ENCODE data around the gene HDAC4. TPM values are rescaled to one million over a fixed set of nuclear protein-coding genes. Genes with fewer than 3 reads are reported as not detected.

Gene HDAC4
- total and polyA plus RNA-seq, 4 donors: 2.9 to 37.2 (median 4.4) TPM

DNA sequence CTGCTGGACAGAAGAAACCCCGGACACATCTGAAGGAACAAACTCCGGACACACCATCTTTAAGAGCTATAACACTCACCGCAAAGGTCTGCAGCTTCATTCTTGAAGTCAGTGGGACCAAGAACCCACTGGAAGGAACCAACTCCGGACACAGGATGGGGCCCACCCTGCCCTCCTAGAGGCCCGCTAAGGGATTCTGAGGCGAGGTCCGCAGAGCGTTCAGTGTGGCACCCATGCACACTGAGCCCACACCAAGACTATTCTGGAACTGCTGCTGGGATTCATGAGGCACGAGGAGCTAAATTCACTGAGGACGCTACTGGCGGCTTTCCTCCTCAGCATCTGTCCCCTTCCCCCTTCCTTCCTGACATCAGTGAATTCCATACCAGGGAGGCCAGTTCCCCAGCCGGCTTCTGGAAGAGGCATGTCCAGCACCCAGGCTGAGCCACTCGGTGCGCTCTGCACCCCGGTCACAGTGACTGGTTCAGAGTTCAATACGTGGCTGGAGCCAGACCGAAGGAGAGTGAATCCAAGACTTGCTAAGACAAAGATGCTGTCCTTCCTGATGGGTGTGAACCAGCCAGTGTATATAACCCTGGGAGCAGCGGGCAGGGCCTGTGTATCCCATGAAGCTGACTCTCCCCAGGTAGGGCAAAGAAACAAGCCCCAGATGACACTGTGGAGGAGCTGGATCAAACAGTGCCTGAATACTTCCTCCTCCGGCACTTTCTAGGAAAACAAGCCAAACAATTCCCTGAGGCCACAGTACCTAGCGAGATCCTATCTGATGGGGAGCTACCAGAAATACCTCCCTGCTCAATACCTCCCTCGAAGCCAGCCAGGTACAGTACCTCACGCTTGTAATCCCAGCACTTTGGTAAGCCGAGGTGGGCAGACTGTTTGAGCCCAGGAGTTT, 11.1 kb downstream of the HDAC4 start:
- no peaks in the 10 kb centered on the region for H3K36me3 ChIP-seq (ENCODE audit: control insufficient read depth in 4 of 4, insufficient read depth in 3 of 4, low read depth in 1 of 4, low read length in 3 of 4)

GRCh38 chr2:239388236-239389151, 12.3 kb downstream of the HDAC4 start:
- Histone ChIP-seq H3K4me1 (ENCODE audit: control insufficient read depth in 4 of 4, insufficient read depth in 4 of 4, low read length in 3 of 4) (peaks cover 0 to 7% (median 4%) of the 10 kb centered on the region in 4 donors), H3K9me3 (ENCODE audit: control insufficient read depth in 4 of 4, low read length in 3 of 4) (no peaks in the 10 kb centered on the region), H3K4me3 (ENCODE audit: low read depth in 1 of 3, low read length in 3 of 3) (no peak overlapping the region), H3K27ac (ENCODE audit: low read depth in 1 of 2, low read length in 2 of 2) (no peak overlapping the region), H3K36me3 (ENCODE audit: control insufficient read depth in 4 of 4, insufficient read depth in 3 of 4, low read depth in 1 of 4, low read length in 3 of 4) (peaks cover 0 to 2% (median 0%) of the 10 kb centered on the region in 4 donors), H3K27me3 (ENCODE audit: control insufficient read depth in 4 of 4, insufficient read depth in 4 of 4, low read length in 3 of 4) (no peaks in the 10 kb centered on the region), H3K9ac (ENCODE audit: low read depth in 1 of 2, low read length in 2 of 2) (no peak overlapping the region)
- 98% methylated on average over 20 of the region's 20 CpGs for WGBS
- DNase-seq (ENCODE audit: low spot score): no peak
- TF ChIP-seq RXRA (IDR thresholded peaks at IDR 0.05): no peak
- TF ChIP-seq YY1 (IDR thresholded peaks at IDR 0.05): no peak
- TF ChIP-seq NR2F2 (IDR thresholded peaks at IDR 0.05): no peak
- TF ChIP-seq FOXA2 (IDR thresholded peaks at IDR 0.05): no peak
- TF ChIP-seq FOXA1 (IDR thresholded peaks at IDR 0.05): no peak
- TF ChIP-seq GABPA (IDR thresholded peaks at IDR 0.05 in 1 of 2, conservative IDR thresholded peaks at IDR 0.05 in 1 of 2): no peak
- TF ChIP-seq HNF4G (IDR thresholded peaks at IDR 0.05): no peak
- no peak for TF ChIP-seq JUND (IDR thresholded peaks at IDR 0.05)
- no peak for TF ChIP-seq EGR1 (IDR thresholded peaks at IDR 0.05; ENCODE audit: low read depth in 2 of 2)
- no peak for TF ChIP-seq HNF4A (conservative IDR thresholded peaks at IDR 0.05)
- no peak for TF ChIP-seq SP1 (IDR thresholded peaks at IDR 0.05)

More for the DNA sequence above, 11.1 kb downstream of the HDAC4 start:
- 94% methylated on average over 23 of the region's 23 CpGs for WGBS
- H3K9me3 ChIP-seq (ENCODE audit: control insufficient read depth in 4 of 4, low read length in 3 of 4): no peaks in the 10 kb centered on the region
- H3K4me3 ChIP-seq (ENCODE audit: low read depth in 1 of 3, low read length in 3 of 3): no peak overlapping the region
- no peak for DNase-seq (ENCODE audit: low spot score)
- H3K27me3 ChIP-seq (ENCODE audit: control insufficient read depth in 4 of 4, insufficient read depth in 4 of 4, low read length in 3 of 4): no peaks in the 10 kb centered on the region
- no peak overlapping the region for H3K9ac ChIP-seq (ENCODE audit: low read depth in 1 of 2, low read length in 2 of 2)
- no peak overlapping the region for H3K27ac ChIP-seq (ENCODE audit: low read depth in 1 of 2, low read length in 2 of 2)
- peaks cover 0 to 9% (median 6%) of the 10 kb centered on the region in 4 donors for H3K4me1 ChIP-seq (ENCODE audit: control insufficient read depth in 4 of 4, insufficient read depth in 4 of 4, low read length in 3 of 4)
- TF ChIP-seq HNF4A (conservative IDR thresholded peaks at IDR 0.05): no peak
- no peak for TF ChIP-seq SP1 (IDR thresholded peaks at IDR 0.05)
- TF ChIP-seq TAF1 (conservative IDR thresholded peaks at IDR 0.05): no peak
- TF ChIP-seq, protein P1, sequence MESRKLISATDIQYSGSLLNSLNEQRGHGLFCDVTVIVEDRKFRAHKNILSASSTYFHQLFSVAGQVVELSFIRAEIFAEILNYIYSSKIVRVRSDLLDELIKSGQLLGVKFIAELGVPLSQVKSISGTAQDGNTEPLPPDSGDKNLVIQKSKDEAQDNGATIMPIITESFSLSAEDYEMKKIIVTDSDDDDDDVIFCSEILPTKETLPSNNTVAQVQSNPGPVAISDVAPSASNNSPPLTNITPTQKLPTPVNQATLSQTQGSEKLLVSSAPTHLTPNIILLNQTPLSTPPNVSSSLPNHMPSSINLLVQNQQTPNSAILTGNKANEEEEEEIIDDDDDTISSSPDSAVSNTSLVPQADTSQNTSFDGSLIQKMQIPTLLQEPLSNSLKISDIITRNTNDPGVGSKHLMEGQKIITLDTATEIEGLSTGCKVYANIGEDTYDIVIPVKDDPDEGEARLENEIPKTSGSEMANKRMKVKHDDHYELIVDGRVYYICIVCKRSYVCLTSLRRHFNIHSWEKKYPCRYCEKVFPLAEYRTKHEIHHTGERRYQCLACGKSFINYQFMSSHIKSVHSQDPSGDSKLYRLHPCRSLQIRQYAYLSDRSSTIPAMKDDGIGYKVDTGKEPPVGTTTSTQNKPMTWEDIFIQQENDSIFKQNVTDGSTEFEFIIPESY (IDR thresholded peaks at IDR 0.05): no peak
- TF ChIP-seq NR2F2 (IDR thresholded peaks at IDR 0.05): no peak
- no peak for TF ChIP-seq EGR1 (IDR thresholded peaks at IDR 0.05; ENCODE audit: low read depth in 2 of 2)

- H3K4me1 ChIP-seq (ENCODE audit: control insufficient read depth in 4 of 4, insufficient read depth in 4 of 4, low read length in 3 of 4): peaks cover 0 to 2% (median under 1%) of the 10 kb centered on the region in 4 donors
- H3K9ac ChIP-seq (ENCODE audit: low read depth in 1 of 2, low read length in 2 of 2): no peak overlapping the region
- TF ChIP-seq RAD21 (IDR thresholded peaks at IDR 0.05) (no peak), MAX (IDR thresholded peaks at IDR 0.05) (no peak), FOXA1 (IDR thresholded peaks at IDR 0.05) (no peak), YY1 (IDR thresholded peaks at IDR 0.05) (no peak), JUND (IDR thresholded peaks at IDR 0.05) (no peak), GABPA (IDR thresholded peaks at IDR 0.05 in 1 of 2, conservative IDR thresholded peaks at IDR 0.05 in 1 of 2) (no peak), REST (IDR thresholded peaks at IDR 0.05) (no peak), EGR1 (IDR thresholded peaks at IDR 0.05; ENCODE audit: low read depth in 2 of 2) (no peak), RXRA (IDR thresholded peaks at IDR 0.05) (no peak), NR2F2 (IDR thresholded peaks at IDR 0.05) (no peak), HNF4A (conservative IDR thresholded peaks at IDR 0.05) (no peak), TAF1 (conservative IDR thresholded peaks at IDR 0.05) (no peak)
- TF ChIP-seq, protein P1 (IDR thresholded peaks at IDR 0.05): no peak
These were observed 13.0 kb downstream of the HDAC4 start for GRCh38 chr2:239387811-239388210.

More at GRCh38 chr2:239387811-239388210, 13.0 kb downstream of the HDAC4 start:
- Histone ChIP-seq H3K4me3 (ENCODE audit: low read depth in 1 of 3, low read length in 3 of 3) (no peak overlapping the region), H3K27ac (ENCODE audit: low read depth in 1 of 2, low read length in 2 of 2) (no peak overlapping the region), H3K27me3 (ENCODE audit: control insufficient read depth in 4 of 4, insufficient read depth in 4 of 4, low read length in 3 of 4) (no peaks in the 10 kb centered on the region), H3K9me3 (ENCODE audit: control insufficient read depth in 4 of 4, low read length in 3 of 4) (no peaks in the 10 kb centered on the region), H3K36me3 (ENCODE audit: control insufficient read depth in 4 of 4, insufficient read depth in 3 of 4, low read depth in 1 of 4, low read length in 3 of 4) (peaks cover 0 to 2% (median 0%) of the 10 kb centered on the region in 4 donors)
- no peak for DNase-seq (ENCODE audit: low spot score)
- 89% methylated on average over 17 of the region's 17 CpGs for WGBS
